OCI-LY7 (cell line): ENCODE data around the gene COPS3. TPM values are rescaled to one million over a fixed set of nuclear protein-coding genes. Genes with fewer than 3 reads are reported as not detected.

Experiments
- BruUV-seq: library from RNA; stranded (reverse); fragments of 400-500 nt; replicated peaks from 2 replicates; lab custom pipeline; 2021; lab: Mats Ljungman, UMichigan
- CTCF ChIA-PET: fragments of 300-600 bp; sonication (Branson Sonifier 250); formaldehyde crosslinking; loops from one replicate; lab custom pipeline; 2022; ENCODE audit warnings: antibody characterized with exemption; ENCODE audit not compliant: unreplicated experiment; lab: Charles Lee
- POLR2A ChIA-PET: fragments of 300-600 bp; sonication (Branson Sonifier 250); formaldehyde crosslinking; loops from one replicate; lab custom pipeline; 2022; ENCODE audit warnings: antibody characterized with exemption; lab: Charles Lee
- DNase-seq: peaks from one replicate; pipeline ENCODE4 v3.0.0-alpha.2; 2015; ENCODE audit warnings: low spot score
- H2AFZ ChIP-seq: fragments of 200-600 bp; sonication (generic), shearing (Covaris generic); 2 replicates; pipeline ENCODE4 v1.6.1; 2014; ENCODE audit warnings: mild to moderate bottlenecking, antibody characterized with exemption, low read length, moderate library complexity
- H3K27ac ChIP-seq: fragments of 200-600 bp; sonication (generic); 2 replicates; pipeline ENCODE4 v1.5.1; 2014; ENCODE audit warnings: mixed run types, low read depth, mild to moderate bottlenecking, moderate library complexity, low read length, inconsistent platforms; ENCODE audit not compliant: poor library complexity, severe bottlenecking
- H3K36me3 ChIP-seq: fragments of 200-600 bp; sonication (generic); 2 replicates; pipeline ENCODE4 v1.6.1; 2014; ENCODE audit warnings: mild to moderate bottlenecking, antibody characterized with exemption, low read length, moderate library complexity, mixed read lengths; ENCODE audit not compliant: insufficient read depth
- H3K4me1 ChIP-seq: fragments of 200-600 bp; sonication (generic); 2 replicates; pipeline ENCODE4 v1.5.1; 2014; ENCODE audit warnings: mild to moderate bottlenecking, low read length; ENCODE audit not compliant: insufficient read depth, poor library complexity, severe bottlenecking
- H3K4me2 ChIP-seq: fragments of 200-600 bp; sonication (generic); 2 replicates; pipeline ENCODE4 v1.6.1; 2014; ENCODE audit warnings: mild to moderate bottlenecking, low read length
- H3K4me3 ChIP-seq: fragments of 200-600 bp; sonication (generic); 2 replicates; pipeline ENCODE4 v1.5.1; 2014; ENCODE audit warnings: mild to moderate bottlenecking, low read depth, low read length; ENCODE audit not compliant: poor library complexity, severe bottlenecking
- H3K79me2 ChIP-seq: fragments of 200-600 bp; sonication (generic); 2 replicates; pipeline ENCODE4 v1.6.1; 2016; ENCODE audit warnings: low read depth, mild to moderate bottlenecking, low read length, moderate library complexity, mixed read lengths; ENCODE audit not compliant: insufficient read depth
- H3K9me2 ChIP-seq: fragments of 200-600 bp; sonication (generic); 2 replicates; pipeline ENCODE4 v1.6.1; 2016; ENCODE audit warnings: mild to moderate bottlenecking, low read length, mixed read lengths; ENCODE audit not compliant: insufficient read depth
- H3K9me3 ChIP-seq: fragments of 200-600 bp; sonication (generic); 2 replicates; pipeline ENCODE4 v1.6.1; 2014; ENCODE audit warnings: mild to moderate bottlenecking, mixed run types, low read length, mixed read lengths
- H4K20me1 ChIP-seq: fragments of 200-600 bp; sonication (generic); 2 replicates; pipeline ENCODE4 v1.6.1; 2014; ENCODE audit warnings: mild to moderate bottlenecking, antibody characterized with exemption, low read length, moderate library complexity, mixed read lengths; ENCODE audit not compliant: insufficient read depth
- CTCF ChIP-seq: fragments of 200-600 bp; sonication (generic); conservative IDR thresholded peaks from 2 replicates; pipeline ENCODE4 v1.5.1; 2014; ENCODE audit warnings: mild to moderate bottlenecking, antibody characterized with exemption, low read length, moderate library complexity, mixed read lengths
- EZH2phosphoT487 ChIP-seq: fragments of 200-600 bp; sonication (generic); IDR thresholded peaks from 2 replicates; pipeline ENCODE4 v1.6.1; 2018; ENCODE audit warnings: low read depth, borderline replicate concordance, mild to moderate bottlenecking, mixed run types, antibody characterized with exemption, low read length, moderate library complexity, mixed read lengths
- intact Hi-C: fragments of 100-400 bp; cut with micrococcal nuclease; formaldehyde crosslinking; loops from one replicate; pipeline ENCODE4 v1.10.0; 2022; ENCODE audit not compliant: unreplicated experiment
- total RNA-seq, 2 experiments: library from RNA; depleted of rRNA in 1 of 2; stranded (reverse); fragments of >200 nt in 1 of 2; shearing (Covaris generic) in 1 of 2; gene quantifications; 2 replicates each; pipeline ENCODE4 v1.2.3, GENCODE V29; 2014 to 2022

The COPS3 gene
- total RNA-seq, 2 experiments from 2014 or later: 83.9 to 113 TPM

- DNase-seq: no peak
- ChIA-PET POLR2A (interaction anchor here (0.5 kb wide), 1 partner anchor 162 kb away, joined by 6 read pairs; no protein-coding TSS in a partner anchor), CTCF (no interaction called here)
- intact Hi-C loops: no loop called here
- H3K9me2 ChIP-seq: no peaks in the 10 kb centered on the region
- H3K4me2 ChIP-seq: no peak overlapping the region
- no peak overlapping the region for H3K4me3 ChIP-seq
- no peak for TF ChIP-seq CTCF
- H2AFZ ChIP-seq: no peak overlapping the region
- no TSS peak for BruUV-seq
- H3K9me3 ChIP-seq: no peaks in the 10 kb centered on the region
- no peaks in the 10 kb centered on the region for H3K79me2 ChIP-seq
- no peak overlapping the region for H3K27ac ChIP-seq
- peaks cover 48% of the 10 kb centered on the region; the same call in 1 of the 2 replicates for H3K36me3 ChIP-seq
- H3K4me1 ChIP-seq: no peaks in the 10 kb centered on the region
- H4K20me1 ChIP-seq: no peaks in the 10 kb centered on the region; the same call in 1 of the 2 replicates
Observed at GRCh38 chr17:17221329-17221728, 59.7 kb downstream of the COPS3 start.

- ChIA-PET CTCF (no interaction called here), POLR2A (no interaction called here)
- no peak overlapping the region for H3K4me3 ChIP-seq
- H3K4me2 ChIP-seq: no peak overlapping the region
- no peaks in the 10 kb centered on the region for H3K79me2 ChIP-seq
- intact Hi-C loops: no loop called here
- no peaks in the 10 kb centered on the region; the same call in 1 of the 2 replicates for H4K20me1 ChIP-seq
- H3K4me1 ChIP-seq: no peaks in the 10 kb centered on the region
- H3K9me2 ChIP-seq: no peaks in the 10 kb centered on the region
- H3K36me3 ChIP-seq: peaks cover 40% of the 10 kb centered on the region; the same call in 1 of the 2 replicates
- H3K27ac ChIP-seq: no peak overlapping the region
- TF ChIP-seq EZH2phosphoT487 (no peak), CTCF (no peak)
- DNase-seq: no peak
- H2AFZ ChIP-seq: no peak overlapping the region
- BruUV-seq: no TSS peak
- H3K9me3 ChIP-seq: no peaks in the 10 kb centered on the region
Observed at GRCh38 chr17:17220529-17220928, 60.5 kb downstream of the COPS3 start.

GRCh38 chr17:17217995-17218394 lies 63.1 kb downstream of the COPS3 start:
- H4K20me1 ChIP-seq: no peaks in the 10 kb centered on the region

More at GRCh38 chr17:17217995-17218394, 63.1 kb downstream of the COPS3 start:
- Histone ChIP-seq H3K9me3 (no peaks in the 10 kb centered on the region), H3K27ac (no peak overlapping the region), H3K4me1 (no peaks in the 10 kb centered on the region), H3K9me2 (no peaks in the 10 kb centered on the region), H3K4me3 (no peak overlapping the region), H3K36me3 (peaks cover 27% of the 10 kb centered on the region; the same call in 1 of the 2 replicates), H3K4me2 (no peak overlapping the region), H2AFZ (no peak overlapping the region), H3K79me2 (no peaks in the 10 kb centered on the region)
- ChIA-PET CTCF (no interaction called here), POLR2A (no interaction called here)
- no TSS peak for BruUV-seq
- TF ChIP-seq CTCF (no peak), EZH2phosphoT487 (no peak)
- intact Hi-C loops: no loop called here
- no peak for DNase-seq
